Mesothelial cell of epicardium (in vitro differentiated cells): ENCODE measurements around the gene TTC39A. TPM values are rescaled to one million over a fixed set of nuclear protein-coding genes. Genes with fewer than 3 reads are reported as not detected.
A peak's percentile ranks its signal among the peaks of the same experiment; 100 is the strongest.

Experiments used
- DNase-seq, 2 experiments: peaks; one replicate each; pipeline ENCODE4 v3.0.0; 2021; ENCODE audit warnings: low spot score in 2 of 2; ENCODE audit not compliant: unreplicated experiment in 2 of 2
- H3K27ac Mint-ChIP-seq: 2 replicates; pipeline ENCODE4 v1.8.0; 2021; ENCODE audit warnings: mixed read lengths
- H3K27me3 Mint-ChIP-seq: 2 replicates; pipeline ENCODE4 v1.8.0; 2021; ENCODE audit warnings: low read depth, mixed read lengths
- H3K36me3 Mint-ChIP-seq: 2 replicates; pipeline ENCODE4 v1.8.0; 2021; ENCODE audit warnings: mixed read lengths
- H3K4me1 Mint-ChIP-seq: 2 replicates; pipeline ENCODE4 v1.8.0; 2021; ENCODE audit warnings: mixed read lengths
- H3K4me3 Mint-ChIP-seq: 2 replicates; pipeline ENCODE4 v1.8.0; 2021; ENCODE audit warnings: mild to moderate bottlenecking, moderate library complexity, mixed read lengths
- H3K9me3 Mint-ChIP-seq: 2 replicates; pipeline ENCODE4 v1.8.0; 2021; ENCODE audit warnings: mixed read lengths
- total RNA-seq: library from RNA; stranded (reverse); gene quantifications from 3 replicates; pipeline ENCODE4 v1.2.1, GENCODE V29; 2021
- TF ChIP-seq, protein P1 (sequence below): fragments of 200-600 bp; sonication (generic); IDR thresholded peaks from one replicate; pipeline ENCODE4 v1.5.0; 2021; ENCODE audit warnings: antibody characterized with exemption; ENCODE audit not compliant: unreplicated experiment

TTC39A gene
- total RNA-seq, 1 donor from 2014 or later: 8.0 TPM

DNA sequence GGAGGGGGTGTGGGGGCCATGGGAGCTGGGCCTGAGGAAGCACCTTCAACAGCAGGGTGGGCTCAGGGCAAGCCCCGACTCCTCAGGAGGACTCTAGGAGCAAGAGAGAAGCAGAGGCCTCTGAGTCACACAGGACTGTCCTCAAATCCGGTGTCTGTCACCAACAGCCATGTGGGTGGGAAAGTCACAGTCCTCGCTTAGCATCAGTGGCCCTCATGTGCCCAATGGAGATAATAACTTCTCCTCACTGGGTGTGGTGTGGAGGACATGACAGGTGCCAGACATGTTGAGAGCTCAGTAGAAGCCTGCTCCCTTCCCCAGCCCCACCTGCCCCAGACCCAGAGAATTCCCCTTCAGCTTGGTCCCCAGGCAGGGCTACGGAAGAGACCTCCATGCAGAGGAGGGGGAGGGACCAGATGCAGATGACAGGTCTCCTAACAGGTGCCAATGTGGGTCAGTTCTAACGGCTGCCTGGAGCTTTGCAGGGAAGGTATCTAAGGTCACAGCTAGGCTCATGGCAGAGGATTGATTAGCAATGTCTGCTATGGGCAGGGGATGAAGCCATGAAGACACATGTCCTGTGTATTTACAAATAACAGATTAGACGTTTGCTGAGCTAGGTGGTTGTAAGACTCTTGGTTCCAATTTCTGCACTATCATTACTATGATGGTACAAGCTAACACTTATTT, 30.2 kb downstream of the TTC39A start:
- H3K27ac Mint-ChIP-seq: no peak overlapping the region
- H3K36me3 Mint-ChIP-seq: no peaks in the 10 kb centered on the region
- no peaks in the 10 kb centered on the region for H3K9me3 Mint-ChIP-seq
- no peaks in the 10 kb centered on the region for H3K27me3 Mint-ChIP-seq
- no peak overlapping the region for H3K4me3 Mint-ChIP-seq
- TF ChIP-seq, protein P1, sequence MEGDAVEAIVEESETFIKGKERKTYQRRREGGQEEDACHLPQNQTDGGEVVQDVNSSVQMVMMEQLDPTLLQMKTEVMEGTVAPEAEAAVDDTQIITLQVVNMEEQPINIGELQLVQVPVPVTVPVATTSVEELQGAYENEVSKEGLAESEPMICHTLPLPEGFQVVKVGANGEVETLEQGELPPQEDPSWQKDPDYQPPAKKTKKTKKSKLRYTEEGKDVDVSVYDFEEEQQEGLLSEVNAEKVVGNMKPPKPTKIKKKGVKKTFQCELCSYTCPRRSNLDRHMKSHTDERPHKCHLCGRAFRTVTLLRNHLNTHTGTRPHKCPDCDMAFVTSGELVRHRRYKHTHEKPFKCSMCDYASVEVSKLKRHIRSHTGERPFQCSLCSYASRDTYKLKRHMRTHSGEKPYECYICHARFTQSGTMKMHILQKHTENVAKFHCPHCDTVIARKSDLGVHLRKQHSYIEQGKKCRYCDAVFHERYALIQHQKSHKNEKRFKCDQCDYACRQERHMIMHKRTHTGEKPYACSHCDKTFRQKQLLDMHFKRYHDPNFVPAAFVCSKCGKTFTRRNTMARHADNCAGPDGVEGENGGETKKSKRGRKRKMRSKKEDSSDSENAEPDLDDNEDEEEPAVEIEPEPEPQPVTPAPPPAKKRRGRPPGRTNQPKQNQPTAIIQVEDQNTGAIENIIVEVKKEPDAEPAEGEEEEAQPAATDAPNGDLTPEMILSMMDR: no peak
- peaks cover 15% of the 10 kb centered on the region for H3K4me1 Mint-ChIP-seq
- no peak for DNase-seq

DNA sequence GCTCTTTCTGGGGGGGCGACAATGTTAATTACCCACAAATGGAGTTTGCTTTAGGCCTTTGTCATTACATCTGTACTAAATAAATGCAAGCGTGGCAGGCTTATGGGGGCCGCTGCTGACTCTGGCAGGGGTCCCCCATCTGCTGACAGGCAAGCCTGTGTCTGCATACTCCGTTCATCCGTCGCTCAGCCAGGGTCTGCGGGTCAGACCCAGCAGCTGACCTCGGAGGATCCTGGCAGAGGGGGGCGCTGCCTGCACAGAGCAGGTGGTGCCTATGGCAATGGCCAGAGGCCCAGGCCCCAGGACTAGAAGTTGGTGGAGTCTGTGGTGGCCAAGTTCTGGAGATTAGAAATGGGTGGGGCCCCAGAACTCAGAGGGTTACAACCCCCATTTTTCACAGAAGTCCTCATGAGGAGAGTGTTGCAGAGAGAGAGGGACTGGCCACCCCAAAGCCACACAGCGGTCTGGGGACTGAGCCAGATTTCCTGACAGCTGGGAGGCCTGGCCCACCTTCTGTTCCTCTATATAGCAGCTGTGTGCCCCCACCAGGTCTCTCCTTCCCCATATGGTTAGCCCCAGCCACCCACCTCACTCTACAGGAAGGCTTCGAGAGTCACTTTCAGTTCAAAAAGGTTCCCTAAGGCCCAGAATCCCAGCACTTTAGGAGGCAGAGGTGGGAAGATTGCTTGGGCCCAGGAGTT, 31.0 kb downstream of the TTC39A start:
- no peak overlapping the region for H3K4me3 Mint-ChIP-seq

DNA sequence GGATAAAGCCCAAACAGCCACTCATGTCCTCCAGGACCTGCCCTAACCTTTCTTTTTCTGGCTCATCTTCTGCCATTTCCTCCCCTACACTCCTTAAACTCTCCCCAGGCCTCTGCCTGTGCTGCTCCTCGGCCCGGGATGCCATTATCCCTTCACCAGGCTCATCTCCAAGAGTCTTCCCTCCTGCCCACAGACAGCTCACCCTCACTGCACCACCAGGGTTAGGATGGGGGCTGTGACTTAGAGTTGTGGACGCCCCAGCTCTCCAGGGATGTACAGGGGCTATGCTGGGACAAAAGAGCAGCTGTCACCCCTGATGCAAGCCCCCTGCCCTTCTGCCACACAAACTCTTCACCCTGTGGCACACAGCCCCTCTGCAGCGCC, 32.0 kb downstream of the TTC39A start:
- no peaks in the 10 kb centered on the region for H3K36me3 Mint-ChIP-seq
- no peak overlapping the region for H3K27ac Mint-ChIP-seq
- H3K4me3 Mint-ChIP-seq: no peak overlapping the region
- no peaks in the 10 kb centered on the region for H3K9me3 Mint-ChIP-seq
- H3K4me1 Mint-ChIP-seq: peaks cover 13% of the 10 kb centered on the region
- no peak for DNase-seq
- no peaks in the 10 kb centered on the region for H3K27me3 Mint-ChIP-seq
- TF ChIP-seq, protein P1: no peak

More for the DNA sequence above, 31.0 kb downstream of the TTC39A start:
- no peaks in the 10 kb centered on the region for H3K9me3 Mint-ChIP-seq
- no peaks in the 10 kb centered on the region for H3K27me3 Mint-ChIP-seq
- H3K4me1 Mint-ChIP-seq: peaks cover 15% of the 10 kb centered on the region
- no peak overlapping the region for H3K27ac Mint-ChIP-seq
- TF ChIP-seq, protein P1: no peak
- DNase-seq: no peak
- no peaks in the 10 kb centered on the region for H3K36me3 Mint-ChIP-seq

DNA sequence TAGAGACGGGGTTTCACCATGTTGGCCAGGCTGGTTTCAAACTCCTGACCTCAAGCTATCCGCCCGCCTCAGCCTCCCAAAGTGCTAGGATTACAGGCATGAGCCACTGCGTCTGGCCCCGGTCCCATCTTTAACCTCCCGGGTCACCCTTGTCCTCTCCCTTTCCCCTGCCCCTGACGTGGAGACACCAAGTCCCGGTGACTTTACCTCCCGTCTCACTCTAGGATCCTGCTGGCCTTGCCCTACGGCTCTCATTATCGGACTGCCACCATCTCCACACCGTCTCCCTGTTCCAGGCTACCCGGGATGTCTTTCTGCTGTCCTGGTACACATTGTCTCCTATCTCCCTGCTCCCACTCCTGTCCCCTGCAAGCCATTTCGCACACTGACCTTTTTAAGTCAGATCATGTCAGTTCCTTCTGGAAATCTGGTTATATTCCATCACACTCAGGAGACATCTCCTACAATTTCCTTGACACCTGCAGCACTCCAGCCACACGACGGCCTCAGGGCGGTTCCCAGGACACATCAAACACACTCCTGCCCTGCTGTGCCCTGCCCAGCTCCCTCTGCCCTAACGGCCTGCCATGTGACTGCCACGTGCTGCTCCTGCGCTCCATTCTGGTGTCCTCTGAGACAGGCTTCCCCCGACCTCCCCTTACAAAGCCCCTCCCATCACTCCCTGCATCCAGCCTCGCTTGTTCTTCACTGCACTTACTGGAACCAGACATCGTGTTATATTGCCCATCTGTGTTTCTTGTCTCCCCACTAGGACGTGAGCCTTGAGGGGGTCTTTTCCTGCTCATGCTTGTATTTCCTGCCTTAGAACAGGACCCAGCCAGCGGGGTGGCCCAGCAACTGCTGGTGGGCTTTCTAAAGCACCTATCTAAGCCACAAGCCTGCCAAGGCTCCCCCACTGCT, 32.7 kb downstream of the TTC39A start:
- no peaks in the 10 kb centered on the region for H3K36me3 Mint-ChIP-seq
- peaks cover 13% of the 10 kb centered on the region for H3K4me1 Mint-ChIP-seq
- H3K27me3 Mint-ChIP-seq: no peaks in the 10 kb centered on the region
- DNase-seq: no peak
- TF ChIP-seq, protein P1: no peak
- H3K9me3 Mint-ChIP-seq: no peaks in the 10 kb centered on the region
- H3K4me3 Mint-ChIP-seq: peak overlapping the region; percentile 39
- H3K27ac Mint-ChIP-seq: no peak overlapping the region

DNA sequence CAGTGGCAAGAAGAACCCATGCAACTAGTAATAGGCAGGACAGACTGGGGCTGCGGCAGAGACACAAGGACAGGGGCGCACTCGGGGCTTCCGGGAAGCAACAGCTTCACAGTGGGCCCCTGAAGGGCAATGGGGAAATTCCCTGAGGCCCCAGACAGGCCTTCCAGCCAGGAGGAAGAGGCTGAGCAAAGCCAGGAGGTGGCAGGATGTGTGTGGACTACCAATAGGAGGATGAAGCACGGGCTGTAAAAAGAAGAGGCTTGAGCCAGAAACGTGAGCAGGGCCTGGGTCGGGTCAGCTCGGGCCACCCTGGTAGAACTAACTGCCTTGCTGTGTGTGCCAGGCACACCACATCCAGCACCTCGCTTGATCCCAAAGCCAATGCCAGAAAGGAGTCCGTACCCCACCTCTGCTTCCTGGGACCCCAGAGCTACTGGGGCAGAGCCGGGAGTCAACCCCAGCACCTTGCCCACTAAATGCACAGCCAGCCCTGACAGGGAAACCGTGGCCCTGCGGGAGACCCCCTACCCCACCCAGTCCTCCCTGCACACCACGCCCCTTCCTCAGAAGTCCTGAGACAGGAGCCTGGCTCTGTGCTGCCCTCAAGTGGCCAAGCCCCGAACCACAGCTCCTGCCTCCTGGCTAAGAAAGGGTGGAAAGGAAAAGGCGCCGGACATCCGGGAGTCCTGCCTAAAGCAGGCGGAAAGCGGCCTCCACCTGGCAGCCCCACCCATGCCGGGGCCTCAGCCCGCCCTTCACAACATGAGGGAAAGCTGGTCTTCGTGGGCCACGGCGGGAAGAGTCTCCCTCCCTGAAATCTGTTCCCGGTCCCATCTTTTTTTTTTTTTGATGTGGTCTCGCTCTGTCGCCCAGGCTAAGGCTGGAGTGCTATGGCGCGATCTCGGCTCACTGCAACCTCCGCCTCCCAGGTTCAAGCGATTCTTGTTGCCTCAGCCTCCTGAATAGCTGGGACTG, 33.7 kb downstream of the TTC39A start:
- Mint-ChIP-seq H3K27ac (no peak overlapping the region), H3K27me3 (no peaks in the 10 kb centered on the region), H3K4me1 (peaks cover 13% of the 10 kb centered on the region), H3K36me3 (no peaks in the 10 kb centered on the region), H3K9me3 (no peaks in the 10 kb centered on the region), H3K4me3 (peak overlapping the region; percentile 28)
- TF ChIP-seq, protein P1: peak; percentile 82
- DNase-seq: peak; percentile 59 to 93
